CD4-positive, alpha-beta T cell treated with Interleukin-6 at 100 ng/mL for 8 hours (primary cell): ENCODE measurements around the gene LGALS12.

Experiments
- DNase-seq: peaks from one replicate; pipeline ENCODE4 v3.0.0-alpha.2; 2020; ENCODE audit warnings: mixed read lengths, low spot score

LGALS12 gene

GRCh38 chr11:63560506-63561180, 54.8 kb downstream of the LGALS12 start:
- DNase-seq = peak; percentile 55

GRCh38 chr11:63563201-63564055, 57.5 kb downstream of the LGALS12 start, which contains the start of gene PLAAT2:
Gene PLAAT2, minus strand, starts transcription at chr11:63563379. Its CDS starts 55 bp downstream, at chr11:63563324.
- no peak for DNase-seq

- DNase-seq = no peak
These were observed 58.3 kb downstream of the LGALS12 start for GRCh38 chr11:63564056-63564774.

- DNase-seq = no peak
These were observed 59.0 kb downstream of the LGALS12 start for GRCh38 chr11:63564784-63565350.
